Epithelial cell of esophagus (primary cell): ENCODE results near the gene HINT1.
A peak's percentile ranks its signal among the peaks of the same experiment; 100 is the strongest.

Experiments used
- DNase-seq: peaks from one replicate; pipeline ENCODE4 v3.0.0; 2010; ENCODE audit warnings: low read depth
- H3K4me3 ChIP-seq: 2 replicates; pipeline ENCODE4 v1.5.1; 2011; ENCODE audit warnings: mild to moderate bottlenecking, low read length, control low read depth
- TF ChIP-seq, protein P1 (sequence below): IDR thresholded peaks from 2 replicates; pipeline ENCODE4 v1.5.1; 2011; ENCODE audit warnings: low read depth, mild to moderate bottlenecking, low read length, control low read depth, inconsistent platforms; ENCODE audit not compliant: insufficient read depth; ENCODE audit errors: missing control alignments

Gene HINT1

DNA sequence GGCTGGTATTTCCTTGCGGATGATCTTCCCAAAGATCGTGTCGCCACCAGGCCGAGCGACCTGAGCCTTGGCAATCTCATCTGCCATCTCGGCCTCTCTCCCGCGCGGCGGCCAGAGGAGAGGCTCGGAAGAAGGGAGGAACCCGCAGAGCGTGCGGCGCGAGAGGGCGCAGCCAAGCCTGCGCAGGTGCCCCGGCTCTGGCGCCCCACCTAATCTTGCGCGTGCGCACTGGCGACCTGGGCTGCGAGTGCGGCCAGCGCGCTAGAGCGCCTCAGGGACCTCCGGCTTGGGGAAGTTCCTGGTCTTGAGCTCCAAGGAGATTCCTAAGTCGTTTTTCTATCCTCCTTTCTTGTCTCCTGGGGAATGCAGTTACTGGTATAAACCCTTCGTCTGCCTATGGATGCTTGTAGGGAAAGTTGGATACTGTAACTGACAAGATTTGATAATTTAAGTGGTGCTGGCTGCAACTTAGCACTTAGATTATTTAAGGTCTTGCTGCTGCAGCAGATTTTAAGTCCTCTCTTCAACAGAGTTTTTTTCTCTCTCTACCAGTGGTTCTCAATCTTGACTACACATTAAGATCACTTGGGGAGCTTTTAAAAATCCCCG is at the start of gene HINT1:
HINT1 (minus strand) TSS at position 138 of the 609 bp plus-strand sequence; CDS start at position 87, 51 bp downstream.
- peak within 1 kb of the TSS; percentile 94 for H3K4me3 ChIP-seq
- DNase-seq, result peak; percentile 93
- TF ChIP-seq, protein P1, sequence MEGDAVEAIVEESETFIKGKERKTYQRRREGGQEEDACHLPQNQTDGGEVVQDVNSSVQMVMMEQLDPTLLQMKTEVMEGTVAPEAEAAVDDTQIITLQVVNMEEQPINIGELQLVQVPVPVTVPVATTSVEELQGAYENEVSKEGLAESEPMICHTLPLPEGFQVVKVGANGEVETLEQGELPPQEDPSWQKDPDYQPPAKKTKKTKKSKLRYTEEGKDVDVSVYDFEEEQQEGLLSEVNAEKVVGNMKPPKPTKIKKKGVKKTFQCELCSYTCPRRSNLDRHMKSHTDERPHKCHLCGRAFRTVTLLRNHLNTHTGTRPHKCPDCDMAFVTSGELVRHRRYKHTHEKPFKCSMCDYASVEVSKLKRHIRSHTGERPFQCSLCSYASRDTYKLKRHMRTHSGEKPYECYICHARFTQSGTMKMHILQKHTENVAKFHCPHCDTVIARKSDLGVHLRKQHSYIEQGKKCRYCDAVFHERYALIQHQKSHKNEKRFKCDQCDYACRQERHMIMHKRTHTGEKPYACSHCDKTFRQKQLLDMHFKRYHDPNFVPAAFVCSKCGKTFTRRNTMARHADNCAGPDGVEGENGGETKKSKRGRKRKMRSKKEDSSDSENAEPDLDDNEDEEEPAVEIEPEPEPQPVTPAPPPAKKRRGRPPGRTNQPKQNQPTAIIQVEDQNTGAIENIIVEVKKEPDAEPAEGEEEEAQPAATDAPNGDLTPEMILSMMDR, result no peak

DNA sequence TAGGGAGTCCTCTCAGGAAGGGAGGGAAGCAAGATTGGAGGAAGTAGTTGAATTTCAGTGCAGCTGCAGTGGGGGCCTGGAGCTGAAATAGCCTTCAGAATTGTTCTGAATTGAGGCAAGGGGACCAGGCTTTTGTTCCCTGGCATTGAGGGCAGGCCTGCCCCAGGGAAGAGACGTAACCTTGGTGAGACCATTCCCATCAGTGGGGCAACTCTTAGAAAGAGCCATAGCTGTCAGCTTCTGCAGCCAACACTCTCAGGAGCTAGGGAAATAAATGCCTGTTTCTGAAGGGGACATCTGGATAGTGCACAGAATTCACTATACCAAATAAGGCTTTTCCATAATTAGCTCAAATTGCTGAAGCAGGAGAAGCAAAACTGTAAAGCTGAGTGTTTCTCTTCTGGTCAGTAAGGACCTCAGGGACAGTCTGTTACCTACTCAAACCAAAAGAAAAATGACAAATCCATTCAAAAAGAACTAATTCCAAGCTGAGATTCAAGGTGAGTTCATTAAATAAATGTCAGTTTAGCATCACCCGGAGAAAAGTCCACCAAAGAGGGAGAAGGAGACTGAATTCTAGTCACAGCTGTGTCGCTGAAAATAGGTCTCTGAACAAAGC is 49.7 kb upstream of the HINT1 start:
- no peak for DNase-seq
- H3K4me3 ChIP-seq, result no peak overlapping the region
- TF ChIP-seq, protein P1, result no peak

DNA sequence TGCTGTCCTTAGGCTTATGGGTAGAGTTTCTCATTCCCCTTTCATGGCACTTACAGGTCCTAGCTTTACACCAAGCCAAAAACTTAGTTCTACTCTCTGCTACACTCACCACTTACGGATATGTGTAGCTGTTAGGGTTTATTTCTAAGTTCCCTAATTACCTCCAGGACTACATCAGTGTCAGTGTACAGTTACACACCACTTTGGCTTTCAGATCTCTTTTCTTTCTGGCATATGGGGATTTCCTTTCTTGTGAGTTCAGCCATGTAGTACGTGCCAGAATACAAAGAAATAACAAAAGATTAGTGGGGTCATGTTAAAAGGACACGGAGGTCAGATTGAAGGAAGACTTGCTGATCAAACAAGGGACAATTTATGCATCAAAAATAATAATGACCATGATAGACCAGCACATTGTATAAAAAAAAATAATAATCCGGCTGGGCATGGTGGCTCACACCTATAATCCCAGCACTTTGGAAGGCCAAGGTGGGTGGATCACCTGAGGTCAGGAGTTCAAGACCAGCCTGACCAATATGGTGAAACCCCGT is 47.5 kb upstream of the HINT1 start:
- no peak overlapping the region for H3K4me3 ChIP-seq
- TF ChIP-seq, protein P1, result no peak
- no peak for DNase-seq

DNA sequence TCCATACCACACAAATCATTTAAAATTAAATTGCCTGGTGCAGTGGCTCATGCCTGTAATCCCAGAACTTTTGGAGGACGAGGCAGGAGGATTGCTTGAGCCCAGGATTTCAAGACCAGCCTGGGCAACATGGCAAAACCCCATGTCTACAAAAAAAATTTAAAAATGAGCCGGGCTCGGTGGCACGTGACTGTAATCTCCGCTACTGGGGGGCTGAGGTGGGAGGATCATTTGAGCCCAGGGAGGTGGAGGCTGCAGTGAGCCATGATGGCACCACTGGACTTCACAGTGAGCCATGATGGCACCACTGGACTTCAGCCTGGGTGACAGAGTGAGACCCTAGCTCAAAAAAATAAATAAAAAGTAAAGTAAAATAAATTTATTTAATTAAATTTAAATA is 46.6 kb upstream of the HINT1 start:
- TF ChIP-seq, protein P1, result no peak
- no peak overlapping the region for H3K4me3 ChIP-seq
- no peak for DNase-seq

GRCh38 chr5:131210151-131210510 is 45.1 kb upstream of the HINT1 start:
- TF ChIP-seq, protein P1, result no peak
- DNase-seq, result no peak
- no peak overlapping the region for H3K4me3 ChIP-seq

DNA sequence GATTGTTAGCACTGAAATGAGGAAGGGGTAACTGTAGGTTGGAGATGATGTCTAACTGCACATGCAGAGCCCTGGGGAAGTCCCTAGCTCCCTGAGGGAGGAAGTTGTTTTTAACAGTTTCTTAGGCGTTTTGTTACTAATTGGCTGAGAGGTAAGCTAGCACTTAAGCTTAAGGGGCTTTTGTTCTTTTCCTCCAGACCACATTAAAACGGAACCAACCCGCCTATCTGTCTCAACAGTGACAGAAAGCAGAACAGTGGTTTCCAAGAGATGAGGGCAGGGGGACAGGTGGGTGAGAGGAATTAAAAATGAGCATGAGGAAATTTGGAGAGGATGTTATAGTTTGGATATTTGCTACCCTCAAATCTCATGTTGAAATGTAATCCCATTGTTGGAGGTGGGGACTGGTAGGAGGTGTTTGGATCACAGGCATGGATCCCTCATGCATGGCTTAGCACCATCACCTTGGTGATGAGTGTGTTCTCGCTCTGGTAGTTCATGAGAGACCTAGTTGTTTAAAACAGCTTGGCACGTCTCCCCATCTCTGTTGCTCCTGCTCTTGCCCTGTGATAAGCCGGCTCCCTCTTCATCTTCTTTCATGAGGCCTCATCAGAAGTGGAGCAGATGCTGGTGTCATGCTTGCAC is 44.6 kb upstream of the HINT1 start:
- H3K4me3 ChIP-seq, result no peak overlapping the region
- no peak for DNase-seq
- TF ChIP-seq, protein P1, result no peak

DNA sequence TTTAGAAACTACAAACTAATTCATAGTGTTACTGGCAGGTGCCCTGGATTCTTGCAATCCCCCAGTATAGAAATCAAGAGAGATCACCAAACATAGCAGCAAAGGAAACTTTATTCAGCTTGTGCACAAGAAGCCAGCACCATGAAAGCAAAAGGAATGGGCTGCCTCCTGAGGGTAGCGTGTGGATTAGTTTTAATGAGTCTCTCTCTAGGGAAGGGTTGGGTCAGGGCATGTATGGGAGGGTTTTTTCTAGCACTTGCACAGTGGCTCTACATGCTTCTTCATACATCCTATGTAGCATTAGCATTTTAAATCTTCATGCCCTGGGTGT is 44.1 kb upstream of the HINT1 start:
- TF ChIP-seq, protein P1, result no peak
- no peak for DNase-seq
- no peak overlapping the region for H3K4me3 ChIP-seq
